Spleen (tissue), 11 donors: ENCODE results near the gene DNAH11. TPM values are rescaled to one million over a fixed set of nuclear protein-coding genes. Genes with fewer than 3 reads are reported as not detected.

Experiments used
- DNase-seq: peaks from one replicate; pipeline ENCODE4 v3.0.0-alpha.2; 2020
- H3K27ac ChIP-seq, 8 donors: fragments of 200-600 bp; sonication (generic) in 7 of 8; 1 replicate in 4 of 8; 2 replicates in 4 of 8; pipeline versions ENCODE4 v1.5.0 to v1.8.0; 2016 to 2021; ENCODE audit warnings: inconsistent platforms in 4 of 8, mild to moderate bottlenecking in 4 of 8, moderate library complexity in 1 of 8
- H3K27me3 ChIP-seq, 7 donors: fragments of 200-600 bp; sonication (generic) in 6 of 7; replicated peaks in 1 of 7; 1 replicate in 4 of 7; 2 replicates in 3 of 7; pipeline versions ENCODE4 v1.5.0 to v1.8.0; 2016 to 2021; ENCODE audit warnings: inconsistent platforms in 3 of 7, mild to moderate bottlenecking in 1 of 7
- H3K36me3 ChIP-seq, 6 donors: fragments of 200-600 bp; sonication (generic) in 5 of 6; 1 replicate in 4 of 6; 2 replicates in 2 of 6; pipeline versions ENCODE4 v1.5.0 to v1.8.0; 2016 to 2021; ENCODE audit warnings: inconsistent platforms in 2 of 6
- H3K4me1 ChIP-seq, 6 donors: fragments of 200-600 bp; sonication (generic) in 5 of 6; 1 replicate in 3 of 6; 2 replicates in 3 of 6; pipeline versions ENCODE4 v1.5.0 to v1.8.0; 2016 to 2021; ENCODE audit warnings: inconsistent platforms in 3 of 6
- H3K4me3 ChIP-seq, 8 donors: fragments of 200-600 bp; sonication (generic) in 7 of 8; 1 replicate in 4 of 8; 2 replicates in 4 of 8; pipeline versions ENCODE4 v1.5.0 to v1.8.0; 2016 to 2021; ENCODE audit warnings: inconsistent platforms in 4 of 8, mild to moderate bottlenecking in 4 of 8, moderate library complexity in 2 of 8
- H3K9me3 ChIP-seq, 8 donors: fragments of 200-600 bp; sonication (generic) in 7 of 8; 1 replicate in 4 of 8; 2 replicates in 4 of 8; pipeline versions ENCODE4 v1.5.0 to v1.8.0; 2016 to 2021; ENCODE audit warnings: inconsistent platforms in 4 of 8
- POLR2A ChIP-seq, 3 donors: fragments of 450-650 bp; IDR thresholded peaks; one replicate each; pipeline ENCODE4 v1.5.1; 2017; ENCODE audit warnings: antibody characterized with exemption in 3 of 3, mild to moderate bottlenecking in 1 of 3
- POLR2AphosphoS5 ChIP-seq, 3 donors: sonication (generic); formaldehyde crosslinking; IDR thresholded peaks; one replicate each; pipeline ENCODE4 v1.5.1; 2017; ENCODE audit warnings: antibody characterized with exemption in 3 of 3
- WGBS, 5 donors: extraction: QIAGEN DNeasy Blood & Tissue Kit in 3 of 5; methylation state at CpG; one replicate each; pipeline versions ENCODE4 v1.1.5 to v1.1.7; 2013 to 2018; 5-methylcytosine and 5-hydroxymethylcytosine counted together
- intact Hi-C: fragments of 100-400 bp; cut with DNase I; formaldehyde crosslinking; loops from one replicate; pipeline ENCODE4 v1.15.0; 2023; ENCODE audit warnings: low total_unique reads
- polyA plus RNA-seq, 3 donors: library from polyadenylated mRNA; stranded (reverse); fragments of 200-250 nt; gene quantifications; one replicate each; pipeline ENCODE4 v1.2.1, GENCODE V29; 2013
- total RNA-seq, 7 donors: library from RNA; depleted of rRNA in 3 of 7; stranded (reverse); fragments of >200 nt in 3 of 7; fragmentation: NEBNext Ultra II Directional in 4 of 7; extraction: Animal tissue kit (Norgen Biotek cat#: 25700) in 4 of 7; gene quantifications; one replicate each; pipeline versions ENCODE4 v1.1.0 to v1.2.1, GENCODE V29; 2016 to 2021
- TF ChIP-seq, protein P1 (sequence below), 11 experiments: fragments of 200-600 bp in 7 of 11; fragments of 450-650 bp in 4 of 11; sonication (generic) in 4 of 11; IDR thresholded peaks in 8 of 11; conservative IDR thresholded peaks in 3 of 11; 1 replicate in 7 of 11; 2 replicates in 4 of 11; pipeline versions ENCODE4 v1.4.0 to v1.8.0; 2016 to 2021; ENCODE audit warnings: antibody characterized with exemption in 11 of 11, inconsistent platforms in 4 of 11, mild to moderate bottlenecking in 1 of 11
- donor health status: healthy with polysubstance abuse.
- donor health status: DM: no; HTN: no; CAD: no; lungs with moderate emphysema.
- donor health status: DM: no; HTN: no; CAD: no.
- donor health status: Bipolar disorder and iron deficiency.
- donor health status: healthy.
- donor health status: DM: no; HTN: no; CAD: no.
- donor health status: DM: yes; HTN: yes; CAD: no.

The DNAH11 gene
- total and polyA plus RNA-seq, 10 donors, result 0.28 to 2.1 (median 0.88) TPM

DNA sequence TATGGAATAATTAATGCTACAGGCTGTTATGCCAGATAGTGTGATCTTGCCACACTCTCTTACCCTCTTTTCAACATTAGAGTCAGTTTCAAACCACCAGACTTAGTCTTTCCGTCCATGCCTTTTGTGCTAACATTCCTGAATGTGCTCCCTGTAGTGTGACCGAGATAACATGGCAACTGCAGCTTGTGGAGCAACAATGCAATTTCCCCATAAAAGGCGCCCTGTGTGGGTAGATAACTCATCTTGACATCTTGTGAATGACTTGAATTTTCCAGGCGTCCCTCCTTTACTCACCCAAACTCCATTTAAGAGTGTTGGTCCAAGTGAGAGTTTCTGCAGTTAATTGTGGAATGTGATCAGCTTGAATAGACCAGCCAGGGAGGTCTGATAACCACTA, 99.6 kb downstream of the DNAH11 start:
- no peaks in the 10 kb centered on the region for H3K36me3 ChIP-seq
- DNase-seq, result no peak
- WGBS, 5 donors, result 67 to 85% (median 74%) methylated on average over 4 of the region's 4 CpGs

DNA sequence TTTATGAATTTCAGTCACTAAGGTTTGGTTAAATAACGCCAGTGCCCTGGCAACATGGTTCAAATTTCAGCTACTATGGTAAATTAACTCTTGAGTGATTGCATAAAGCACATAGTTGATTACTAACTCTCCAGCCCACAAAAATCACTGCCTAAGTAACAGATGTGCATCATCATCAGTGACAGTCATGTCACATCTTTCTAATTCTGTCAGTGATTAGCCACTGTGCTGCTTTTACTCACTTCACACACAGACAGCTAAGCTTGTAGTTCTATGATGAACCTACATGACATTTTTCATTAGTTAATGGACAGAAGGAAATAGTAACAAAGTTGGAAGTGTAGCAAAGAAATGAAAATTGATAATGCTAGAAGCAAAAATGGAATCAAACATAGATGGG, 108.9 kb downstream of the DNAH11 start:
- 49 to 71% (median 52%) methylated on average over 1 of the region's 1 CpG for WGBS, 5 donors
- no peak overlapping the region for H3K4me3 ChIP-seq

More for the DNA sequence above, 99.6 kb downstream of the DNAH11 start:
- no peaks in the 10 kb centered on the region for H3K4me1 ChIP-seq
- H3K27ac ChIP-seq, result no peak overlapping the region
- peaks cover 0 to 13% (median 0%) of the 10 kb centered on the region in 7 donors for H3K27me3 ChIP-seq
- intact Hi-C loops, result no loop called here
- no peak for TF ChIP-seq POLR2AphosphoS5 (IDR thresholded peaks at IDR 0.05)
- TF ChIP-seq POLR2A (IDR thresholded peaks at IDR 0.05), result no peak
- TF ChIP-seq, protein P1, sequence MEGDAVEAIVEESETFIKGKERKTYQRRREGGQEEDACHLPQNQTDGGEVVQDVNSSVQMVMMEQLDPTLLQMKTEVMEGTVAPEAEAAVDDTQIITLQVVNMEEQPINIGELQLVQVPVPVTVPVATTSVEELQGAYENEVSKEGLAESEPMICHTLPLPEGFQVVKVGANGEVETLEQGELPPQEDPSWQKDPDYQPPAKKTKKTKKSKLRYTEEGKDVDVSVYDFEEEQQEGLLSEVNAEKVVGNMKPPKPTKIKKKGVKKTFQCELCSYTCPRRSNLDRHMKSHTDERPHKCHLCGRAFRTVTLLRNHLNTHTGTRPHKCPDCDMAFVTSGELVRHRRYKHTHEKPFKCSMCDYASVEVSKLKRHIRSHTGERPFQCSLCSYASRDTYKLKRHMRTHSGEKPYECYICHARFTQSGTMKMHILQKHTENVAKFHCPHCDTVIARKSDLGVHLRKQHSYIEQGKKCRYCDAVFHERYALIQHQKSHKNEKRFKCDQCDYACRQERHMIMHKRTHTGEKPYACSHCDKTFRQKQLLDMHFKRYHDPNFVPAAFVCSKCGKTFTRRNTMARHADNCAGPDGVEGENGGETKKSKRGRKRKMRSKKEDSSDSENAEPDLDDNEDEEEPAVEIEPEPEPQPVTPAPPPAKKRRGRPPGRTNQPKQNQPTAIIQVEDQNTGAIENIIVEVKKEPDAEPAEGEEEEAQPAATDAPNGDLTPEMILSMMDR (IDR thresholded peaks at IDR 0.05 in 8 of 11, conservative IDR thresholded peaks at IDR 0.05 in 3 of 11), result no peak
- H3K4me3 ChIP-seq, result no peak overlapping the region
- peaks cover 0 to 4% (median under 1%) of the 10 kb centered on the region in 8 donors for H3K9me3 ChIP-seq

DNA sequence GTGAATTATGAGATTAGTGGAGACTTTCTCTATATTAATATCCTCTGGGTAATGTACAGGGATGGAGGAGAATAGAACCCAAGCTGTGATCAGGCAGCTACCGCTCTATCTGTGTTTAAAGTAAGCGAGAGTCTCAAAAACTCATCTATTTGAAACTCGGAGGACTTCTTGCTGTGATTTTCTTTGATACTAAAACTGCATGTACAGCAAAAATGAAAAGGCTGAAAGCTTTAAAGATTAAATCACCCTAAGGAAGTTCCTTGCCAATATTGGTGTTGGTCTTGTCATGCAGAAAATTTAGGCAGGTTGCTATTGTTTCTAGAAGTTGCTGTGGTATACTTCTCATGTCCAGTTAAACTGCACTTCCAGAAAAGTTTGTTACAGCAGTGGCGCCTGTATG, 110.8 kb downstream of the DNAH11 start:
- Histone ChIP-seq H3K27me3 (no peaks in the 10 kb centered on the region), H3K4me3 (no peak overlapping the region), H3K36me3 (no peaks in the 10 kb centered on the region), H3K27ac (no peak overlapping the region), H3K9me3 (no peaks in the 10 kb centered on the region), H3K4me1 (no peaks in the 10 kb centered on the region)
- TF ChIP-seq, protein P1 (IDR thresholded peaks at IDR 0.05 in 8 of 11, conservative IDR thresholded peaks at IDR 0.05 in 3 of 11), result no peak
- no peak for TF ChIP-seq POLR2A (IDR thresholded peaks at IDR 0.05)
- TF ChIP-seq POLR2AphosphoS5 (IDR thresholded peaks at IDR 0.05), result no peak
- intact Hi-C loops, result no loop called here
- no peak for DNase-seq
- 90 to 96% (median 95%) methylated on average over 4 of the region's 4 CpGs for WGBS, 5 donors

More for the DNA sequence above, 108.9 kb downstream of the DNAH11 start:
- Histone ChIP-seq H3K27ac (no peak overlapping the region), H3K36me3 (no peaks in the 10 kb centered on the region), H3K4me1 (no peaks in the 10 kb centered on the region), H3K9me3 (peaks cover 0 to 11% (median 2%) of the 10 kb centered on the region in 8 donors), H3K27me3 (no peaks in the 10 kb centered on the region)
- intact Hi-C loops, result no loop called here
- DNase-seq, result no peak
- TF ChIP-seq, protein P1 (IDR thresholded peaks at IDR 0.05 in 8 of 11, conservative IDR thresholded peaks at IDR 0.05 in 3 of 11), result no peak
- TF ChIP-seq POLR2A (IDR thresholded peaks at IDR 0.05) (no peak), POLR2AphosphoS5 (IDR thresholded peaks at IDR 0.05) (no peak)

DNA sequence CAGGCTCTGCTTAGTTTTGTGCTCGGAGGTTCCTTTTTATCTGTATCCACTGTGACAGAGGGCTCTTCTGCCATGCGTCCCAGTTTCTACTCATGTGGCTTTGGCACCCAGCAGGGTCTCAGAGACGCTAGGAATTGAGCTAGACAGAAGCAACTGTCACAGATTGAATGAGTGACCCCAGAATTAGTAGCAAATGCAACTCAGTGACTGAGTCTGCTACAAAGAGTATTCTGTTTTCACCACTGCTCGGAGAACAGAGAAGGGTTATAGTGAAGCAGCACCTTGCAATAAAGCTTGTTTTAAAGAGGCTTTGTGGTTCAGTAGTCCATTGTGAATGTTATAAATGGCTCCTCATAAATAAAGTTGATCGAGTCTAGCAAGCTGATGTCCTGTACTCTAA, 113.2 kb downstream of the DNAH11 start:
- no peak for DNase-seq
- intact Hi-C loops, result no loop called here
- peaks cover 0 to 7% (median 4%) of the 10 kb centered on the region in 8 donors for H3K9me3 ChIP-seq
- no peak overlapping the region for H3K4me3 ChIP-seq
- TF ChIP-seq POLR2AphosphoS5 (IDR thresholded peaks at IDR 0.05) (no peak), POLR2A (IDR thresholded peaks at IDR 0.05) (no peak)
- TF ChIP-seq, protein P1 (IDR thresholded peaks at IDR 0.05 in 8 of 11, conservative IDR thresholded peaks at IDR 0.05 in 3 of 11), result no peak
- no peaks in the 10 kb centered on the region for H3K36me3 ChIP-seq
- no peaks in the 10 kb centered on the region for H3K27me3 ChIP-seq
- 80 to 88% (median 84%) methylated on average over 5 of the region's 5 CpGs for WGBS, 5 donors
- H3K27ac ChIP-seq, result no peak overlapping the region
- H3K4me1 ChIP-seq, result no peaks in the 10 kb centered on the region
